Spleen (tissue), 7 donors: ENCODE results near the gene ARNT2.

Experiments
- POLR2A ChIP-seq, 3 donors: fragments of 450-650 bp; IDR thresholded peaks; one replicate each; pipeline ENCODE4 v1.5.1; 2017; ENCODE audit warnings: antibody characterized with exemption in 3 of 3, mild to moderate bottlenecking in 1 of 3
- TF ChIP-seq, protein P1 (sequence below), 11 experiments: fragments of 200-600 bp in 7 of 11; fragments of 450-650 bp in 4 of 11; sonication (generic) in 4 of 11; IDR thresholded peaks in 8 of 11; conservative IDR thresholded peaks in 3 of 11; 1 replicate in 7 of 11; 2 replicates in 4 of 11; pipeline versions ENCODE4 v1.4.0 to v1.8.0; 2016 to 2021; ENCODE audit warnings: antibody characterized with exemption in 11 of 11, inconsistent platforms in 4 of 11, mild to moderate bottlenecking in 1 of 11
- donor health status: DM: no; HTN: no; CAD: no; lungs with moderate emphysema.
- donor health status: DM: no; HTN: no; CAD: no.
- donor health status: DM: no; HTN: no; CAD: no.

DNA sequence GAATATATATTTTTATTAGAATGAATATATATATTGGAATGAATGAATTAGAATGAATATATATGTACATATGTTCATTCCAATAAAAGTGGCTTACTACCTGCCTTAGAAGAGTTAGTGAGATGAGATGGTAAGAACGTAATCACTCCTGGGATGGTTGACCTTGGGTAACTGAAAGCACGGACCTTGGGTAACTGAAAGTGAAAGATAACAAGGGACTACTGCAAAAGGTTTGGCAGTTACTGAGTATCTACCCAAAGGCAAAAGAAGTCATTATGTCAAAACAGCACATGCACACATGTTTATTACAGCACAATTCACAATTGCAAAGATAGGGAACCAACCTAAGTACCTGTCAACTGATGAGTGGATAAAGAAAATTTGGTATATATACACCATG is 16.5 kb downstream of the ARNT2 start:
- TF ChIP-seq POLR2A (IDR thresholded peaks at IDR 0.05) = no peak
- TF ChIP-seq, protein P1, sequence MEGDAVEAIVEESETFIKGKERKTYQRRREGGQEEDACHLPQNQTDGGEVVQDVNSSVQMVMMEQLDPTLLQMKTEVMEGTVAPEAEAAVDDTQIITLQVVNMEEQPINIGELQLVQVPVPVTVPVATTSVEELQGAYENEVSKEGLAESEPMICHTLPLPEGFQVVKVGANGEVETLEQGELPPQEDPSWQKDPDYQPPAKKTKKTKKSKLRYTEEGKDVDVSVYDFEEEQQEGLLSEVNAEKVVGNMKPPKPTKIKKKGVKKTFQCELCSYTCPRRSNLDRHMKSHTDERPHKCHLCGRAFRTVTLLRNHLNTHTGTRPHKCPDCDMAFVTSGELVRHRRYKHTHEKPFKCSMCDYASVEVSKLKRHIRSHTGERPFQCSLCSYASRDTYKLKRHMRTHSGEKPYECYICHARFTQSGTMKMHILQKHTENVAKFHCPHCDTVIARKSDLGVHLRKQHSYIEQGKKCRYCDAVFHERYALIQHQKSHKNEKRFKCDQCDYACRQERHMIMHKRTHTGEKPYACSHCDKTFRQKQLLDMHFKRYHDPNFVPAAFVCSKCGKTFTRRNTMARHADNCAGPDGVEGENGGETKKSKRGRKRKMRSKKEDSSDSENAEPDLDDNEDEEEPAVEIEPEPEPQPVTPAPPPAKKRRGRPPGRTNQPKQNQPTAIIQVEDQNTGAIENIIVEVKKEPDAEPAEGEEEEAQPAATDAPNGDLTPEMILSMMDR (IDR thresholded peaks at IDR 0.05 in 8 of 11, conservative IDR thresholded peaks at IDR 0.05 in 3 of 11) = no peak
